Activated CD4-positive, alpha-beta T cell treated with anti-CD3 and anti-CD28 coated beads, Interleukin-2, amount 50 U/mL, for 1 hour (primary cell): Measurements from ENCODE around the gene PALLD.
"Not testable (repeated sequence)": the region's sequence is repeated elsewhere in the genome, so short reads cannot be mapped to it uniquely, and the experiment has no call there.

Experiments
- DNase-seq: peaks from one replicate; pipeline ENCODE4 v3.0.0-alpha.2; 2020

The PALLD gene

GRCh38 chr4:168804146-168804545 is 307.3 kb downstream of the PALLD start:
- DNase-seq: no peak

- no peak for DNase-seq
These were observed 308.5 kb downstream of the PALLD start for GRCh38 chr4:168805341-168805740.

DNA sequence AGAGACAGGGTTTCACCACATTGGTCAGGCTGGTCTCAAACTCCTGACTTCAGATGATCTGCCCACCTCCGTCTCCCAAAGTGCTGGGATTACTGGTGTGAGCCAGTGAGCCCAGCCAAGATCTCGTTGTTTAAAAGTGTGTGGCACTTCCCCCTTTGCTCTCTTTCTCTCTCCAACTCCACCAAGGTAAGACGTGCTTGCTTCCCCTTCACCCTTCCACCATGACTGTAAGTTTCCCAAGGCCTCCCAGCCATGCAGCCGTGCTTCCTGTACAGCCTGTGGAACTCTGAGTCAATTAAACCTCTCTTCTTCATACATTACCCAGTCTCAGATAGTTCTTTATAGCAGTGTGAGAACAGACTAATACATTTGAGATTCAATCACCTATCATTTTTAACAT is 309.4 kb downstream of the PALLD start:
- not testable (repeated sequence) for DNase-seq

GRCh38 chr4:168811207-168811606 is 314.4 kb downstream of the PALLD start:
- DNase-seq: no peak

- DNase-seq: no peak
These were observed 315.2 kb downstream of the PALLD start for GRCh38 chr4:168811786-168812651.

GRCh38 chr4:168812806-168813205 is 316.0 kb downstream of the PALLD start:
- DNase-seq: no peak

DNA sequence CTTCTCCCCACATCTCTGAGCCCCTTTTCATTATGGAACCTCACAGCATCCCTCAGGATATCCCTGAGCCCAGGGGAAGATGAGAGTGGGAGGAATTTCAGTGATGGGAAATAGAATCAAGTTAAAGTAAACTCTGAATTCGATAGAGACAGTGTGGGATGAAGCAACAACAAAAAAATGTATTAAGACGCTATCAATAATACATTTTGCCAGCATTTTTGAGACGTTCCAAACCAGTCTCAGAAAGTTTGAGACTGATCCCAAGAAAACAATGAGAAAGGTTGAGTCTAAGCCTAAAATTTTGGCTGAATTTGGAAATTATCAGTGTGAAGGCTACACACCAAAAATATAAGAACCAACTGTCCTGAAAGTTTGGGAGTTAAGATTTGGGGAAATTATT is 317.0 kb downstream of the PALLD start:
- no peak for DNase-seq

- no peak for DNase-seq
These were observed 318.8 kb downstream of the PALLD start for GRCh38 chr4:168815379-168816345.

- no peak for DNase-seq
These were observed 320.5 kb downstream of the PALLD start for GRCh38 chr4:168817370-168817769.

- no peak for DNase-seq
These were observed 325.6 kb downstream of the PALLD start for GRCh38 chr4:168822481-168822880.

DNA sequence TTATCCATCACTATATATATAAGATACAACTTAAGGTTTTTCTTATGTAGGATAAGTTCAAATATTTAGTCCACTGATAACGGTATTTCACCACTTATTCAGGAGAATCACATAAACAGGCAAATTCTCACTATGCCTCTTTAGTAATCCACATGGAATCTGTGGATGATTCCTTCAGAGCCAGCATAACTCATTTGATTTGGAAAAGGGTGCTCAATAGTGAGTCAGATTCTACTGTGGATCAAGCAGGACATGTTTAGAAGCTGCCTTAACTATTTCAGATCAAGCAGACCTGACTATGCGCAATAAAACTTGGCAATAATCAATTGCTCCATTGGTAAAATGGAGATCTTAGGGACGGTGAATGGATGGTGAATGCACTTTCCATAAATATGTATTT is 329.1 kb downstream of the PALLD start:
- no peak for DNase-seq

DNA sequence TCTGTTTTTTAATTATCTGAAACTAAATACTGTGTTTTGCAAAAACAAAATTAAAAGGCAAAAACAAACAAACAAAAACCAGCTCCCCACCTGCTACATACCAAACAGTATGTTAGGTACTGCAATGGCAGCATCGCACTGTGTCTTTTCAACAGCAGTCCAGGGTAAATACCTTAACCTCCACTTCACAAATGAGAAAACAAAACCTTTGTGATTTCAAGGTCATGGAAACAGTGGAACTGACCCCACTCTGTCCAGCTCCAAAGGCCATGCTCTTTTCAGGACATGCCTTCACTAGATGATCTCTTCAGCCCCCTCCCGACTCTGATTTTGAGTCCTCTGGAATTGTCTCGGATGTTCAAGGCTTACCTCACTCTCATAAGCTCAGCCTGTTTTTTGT is 329.8 kb downstream of the PALLD start:
- DNase-seq: no peak

- DNase-seq: no peak
These were observed 334.1 kb downstream of the PALLD start for GRCh38 chr4:168830777-168831512.

- DNase-seq: no peak
These were observed 334.7 kb downstream of the PALLD start for GRCh38 chr4:168831585-168831918.

GRCh38 chr4:168831919-168832762 is 335.3 kb downstream of the PALLD start:
- DNase-seq: peak; percentile 33

DNA sequence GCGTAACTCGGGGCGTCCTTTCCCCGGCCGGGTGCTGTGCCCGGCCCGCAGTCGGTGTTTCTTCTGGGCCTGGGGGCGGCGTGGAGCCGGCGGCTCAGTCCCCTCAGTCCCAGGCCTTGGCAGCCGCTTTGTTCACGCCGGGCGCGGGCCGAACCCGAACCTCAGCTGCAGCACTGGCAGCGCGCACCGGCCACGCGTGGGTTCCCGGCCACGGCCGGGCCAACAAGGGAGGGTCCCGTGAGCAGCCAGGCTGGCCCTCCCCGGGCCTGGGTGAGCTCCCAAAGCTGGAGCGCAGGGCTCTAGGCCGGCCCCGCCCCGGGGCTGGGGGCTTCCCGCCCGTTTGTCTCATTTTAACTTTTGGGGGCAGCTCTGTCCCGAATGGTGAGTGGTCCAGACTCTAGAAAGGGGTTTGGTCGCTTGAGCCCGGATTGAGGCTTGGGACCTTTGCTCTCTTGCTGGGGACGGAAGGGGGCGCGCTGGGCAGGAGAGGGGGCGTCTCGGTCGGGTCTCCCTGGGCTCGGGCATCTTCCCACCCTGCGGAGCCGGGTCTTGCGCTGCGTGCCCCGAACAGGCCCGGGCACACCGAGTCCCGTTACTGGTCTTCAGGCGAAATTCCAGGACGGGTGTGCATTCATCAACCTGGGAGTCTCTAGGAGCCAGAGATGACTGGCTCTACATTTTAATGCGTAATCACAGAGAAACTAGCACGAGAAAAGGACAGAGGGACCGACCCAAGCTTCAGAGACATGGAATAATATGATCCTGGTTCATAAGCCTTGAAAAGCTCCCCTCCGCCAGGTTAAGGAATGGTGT is 336.1 kb downstream of the PALLD start:
- no peak for DNase-seq

DNA sequence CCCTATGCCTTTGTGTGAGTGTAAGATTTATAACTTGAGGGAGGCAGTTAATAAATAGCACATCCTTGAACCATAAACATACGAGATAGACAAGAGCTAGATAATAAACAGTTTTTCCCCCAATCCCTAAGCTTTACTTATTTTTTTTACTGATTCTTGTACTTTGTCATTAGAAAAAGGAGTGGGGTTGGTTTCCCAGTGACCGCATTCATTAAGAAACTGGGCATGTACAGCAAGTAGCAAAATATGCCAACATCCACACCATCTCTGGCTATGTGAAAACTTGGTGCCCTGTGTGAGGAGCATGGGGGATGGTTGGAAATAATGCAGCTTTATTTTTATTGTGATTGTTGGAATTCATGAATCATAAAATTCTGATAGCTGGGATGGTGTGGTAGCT is 337.0 kb downstream of the PALLD start:
- DNase-seq: no peak

DNA sequence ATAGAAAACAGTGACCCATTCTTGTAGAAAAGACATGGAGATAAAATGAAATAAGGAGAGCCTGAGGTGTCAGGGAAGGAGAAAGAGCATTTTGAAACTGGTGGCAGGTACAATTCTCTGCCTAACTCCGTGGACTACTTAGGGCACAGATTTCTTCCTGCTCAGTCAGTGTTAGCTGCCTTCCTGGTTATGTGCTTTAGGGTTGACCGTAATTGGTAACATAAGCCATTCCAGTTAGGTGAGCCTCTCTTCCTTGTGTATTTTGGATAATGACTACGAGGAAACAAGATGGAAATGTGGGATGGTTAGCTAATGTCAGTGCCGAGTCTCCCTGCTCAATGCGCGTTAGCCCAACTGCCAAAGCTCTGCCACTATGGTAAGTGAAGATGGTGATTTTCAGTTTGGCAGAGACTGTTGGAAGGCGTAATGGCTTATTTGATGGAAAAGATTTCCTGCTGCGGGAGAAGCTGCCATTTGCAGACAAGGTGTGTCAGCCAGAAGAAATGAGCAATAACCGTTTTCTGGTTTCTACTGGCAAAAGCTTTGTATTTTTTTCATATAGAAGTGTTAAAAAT is 339.1 kb downstream of the PALLD start:
- DNase-seq: no peak

- no peak for DNase-seq
These were observed 339.6 kb downstream of the PALLD start for GRCh38 chr4:168836490-168836889.

- DNase-seq: no peak
These were observed 341.1 kb downstream of the PALLD start for GRCh38 chr4:168837922-168838321.
